MCF 10A (cell line): Measurements from ENCODE around the gene HMBS. TPM values are rescaled to one million over a fixed set of nuclear protein-coding genes. Genes with fewer than 3 reads are reported as not detected.

ENCODE experiments used
- BruUV-seq: library from RNA; stranded (reverse); fragments of 400-500 nt; replicated peaks from 2 replicates; lab custom pipeline; 2021; lab: Mats Ljungman, UMichigan
- CTCF ChIA-PET: fragments of 300-600 bp; sonication (Branson Sonifier 250); formaldehyde crosslinking; extraction: SDS; loops from one replicate; lab custom pipeline; 2021; ENCODE audit warnings: antibody characterized with exemption, inconsistent platforms; lab: Yijun Ruan, JAX
- POLR2A ChIA-PET: fragments of 300-600, 350-650 bp; sonication (Branson Sonifier 250); formaldehyde crosslinking; extraction: SDS; loops from one replicate; lab custom pipeline; 2020; ENCODE audit warnings: antibody characterized with exemption, inconsistent platforms; lab: Yijun Ruan, JAX
- DNase-seq: peaks from one replicate; pipeline ENCODE4 v3.0.0-alpha.2; 2018; ENCODE audit not compliant: unreplicated experiment
- H3K27ac Mint-ChIP-seq: one replicate; pipeline ENCODE4 v1.8.0; 2022; ENCODE audit warnings: mild to moderate bottlenecking, low read depth, mixed read lengths; ENCODE audit not compliant: unreplicated experiment
- H3K27me3 Mint-ChIP-seq: one replicate; pipeline ENCODE4 v1.8.0; 2022; ENCODE audit warnings: mixed read lengths; ENCODE audit not compliant: insufficient read depth, unreplicated experiment
- H3K36me3 Mint-ChIP-seq: one replicate; pipeline ENCODE4 v1.8.0; 2022; ENCODE audit warnings: mild to moderate bottlenecking, moderate library complexity, mixed read lengths; ENCODE audit not compliant: insufficient read depth, unreplicated experiment
- H3K4me1 Mint-ChIP-seq: one replicate; pipeline ENCODE4 v1.8.0; 2022; ENCODE audit warnings: mixed read lengths; ENCODE audit not compliant: insufficient read depth, unreplicated experiment
- H3K4me3 Mint-ChIP-seq: one replicate; pipeline ENCODE4 v1.8.0; 2022; ENCODE audit warnings: mild to moderate bottlenecking, moderate library complexity, mixed read lengths; ENCODE audit not compliant: unreplicated experiment
- H3K9me3 Mint-ChIP-seq: one replicate; pipeline ENCODE4 v1.8.0; 2022; ENCODE audit warnings: mixed read lengths; ENCODE audit not compliant: unreplicated experiment
- intact Hi-C: fragments of 100-400 bp; cut with micrococcal nuclease; formaldehyde crosslinking; loops from 2 replicates; pipeline ENCODE4 v1.14.1; 2022
- total RNA-seq: library from RNA; stranded (reverse); gene quantifications from 2 replicates; pipeline ENCODE4 v1.2.3, GENCODE V29; 2022
- TF ChIP-seq, protein P1 (sequence below): fragments of 200-600 bp; IDR thresholded peaks from one replicate; pipeline ENCODE4 v1.8.0; 2022; ENCODE audit warnings: antibody characterized with exemption, mild to moderate bottlenecking; ENCODE audit not compliant: unreplicated experiment

The HMBS gene
- total RNA-seq, 1 experiment from 2014 or later, result 51.3 TPM

DNA sequence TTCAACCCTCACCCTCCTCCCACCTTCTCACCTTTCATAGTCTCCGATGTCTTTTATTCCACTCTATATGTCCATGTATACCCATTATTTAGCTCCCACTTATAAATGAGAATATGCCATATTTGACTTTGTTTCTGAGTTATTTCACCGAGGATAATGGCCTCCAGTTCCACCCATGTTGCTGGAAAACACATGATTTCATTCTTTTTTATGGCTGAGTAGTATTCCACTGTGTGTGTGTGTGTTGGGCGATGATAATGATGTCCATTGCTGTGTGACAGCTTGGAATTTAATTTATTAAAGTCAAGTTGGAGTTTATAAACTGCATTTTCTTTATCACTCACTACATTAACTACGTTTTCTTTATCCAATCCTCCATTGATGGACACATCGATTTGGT, 33.5 kb downstream of the HMBS start:
- H3K4me3 Mint-ChIP-seq, result no peak overlapping the region
- no peak overlapping the region for H3K27ac Mint-ChIP-seq
- DNase-seq, result no peak
- no TSS peak for BruUV-seq
- no peaks in the 10 kb centered on the region for H3K27me3 Mint-ChIP-seq
- intact Hi-C loops, result no loop called here
- peaks cover 37% of the 10 kb centered on the region for H3K36me3 Mint-ChIP-seq
- peaks cover 25% of the 10 kb centered on the region for H3K4me1 Mint-ChIP-seq
- TF ChIP-seq, protein P1, sequence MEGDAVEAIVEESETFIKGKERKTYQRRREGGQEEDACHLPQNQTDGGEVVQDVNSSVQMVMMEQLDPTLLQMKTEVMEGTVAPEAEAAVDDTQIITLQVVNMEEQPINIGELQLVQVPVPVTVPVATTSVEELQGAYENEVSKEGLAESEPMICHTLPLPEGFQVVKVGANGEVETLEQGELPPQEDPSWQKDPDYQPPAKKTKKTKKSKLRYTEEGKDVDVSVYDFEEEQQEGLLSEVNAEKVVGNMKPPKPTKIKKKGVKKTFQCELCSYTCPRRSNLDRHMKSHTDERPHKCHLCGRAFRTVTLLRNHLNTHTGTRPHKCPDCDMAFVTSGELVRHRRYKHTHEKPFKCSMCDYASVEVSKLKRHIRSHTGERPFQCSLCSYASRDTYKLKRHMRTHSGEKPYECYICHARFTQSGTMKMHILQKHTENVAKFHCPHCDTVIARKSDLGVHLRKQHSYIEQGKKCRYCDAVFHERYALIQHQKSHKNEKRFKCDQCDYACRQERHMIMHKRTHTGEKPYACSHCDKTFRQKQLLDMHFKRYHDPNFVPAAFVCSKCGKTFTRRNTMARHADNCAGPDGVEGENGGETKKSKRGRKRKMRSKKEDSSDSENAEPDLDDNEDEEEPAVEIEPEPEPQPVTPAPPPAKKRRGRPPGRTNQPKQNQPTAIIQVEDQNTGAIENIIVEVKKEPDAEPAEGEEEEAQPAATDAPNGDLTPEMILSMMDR, result no peak
- POLR2A ChIA-PET, result interaction anchor here (0.6 to 6.7 kb wide), 5 partner anchors 13 to 121 kb away, joined by 3 to 149 read pairs (median 3); partner anchors contain the start of genes C2CD2L and DPAGT1
- H3K9me3 Mint-ChIP-seq, result no peaks in the 10 kb centered on the region
- CTCF ChIA-PET, result interaction anchor here (0.6 to 1.3 kb wide), 5 partner anchors 8 to 78 kb away, joined by 3 to 5 read pairs (median 3); no protein-coding TSS in a partner anchor

DNA sequence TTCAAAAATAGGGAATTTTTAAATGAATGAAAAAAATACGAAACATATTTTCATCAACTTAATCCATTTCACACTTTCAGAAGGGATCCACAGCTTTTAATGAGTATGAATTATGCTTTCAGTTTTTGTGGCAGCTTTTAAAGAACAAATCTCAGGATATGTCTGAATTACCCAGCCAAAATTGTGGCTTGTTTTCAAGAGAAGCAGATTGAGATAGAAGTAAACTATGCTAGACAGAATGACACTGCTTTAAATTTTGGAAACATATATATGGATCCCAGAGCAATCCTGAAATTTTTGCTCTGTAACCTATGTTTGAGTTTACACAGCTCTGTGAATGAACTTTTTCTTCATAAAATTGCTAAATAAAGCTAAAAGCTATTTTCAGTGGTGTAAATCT, 34.3 kb downstream of the HMBS start:
- Mint-ChIP-seq H3K4me1 (peaks cover 25% of the 10 kb centered on the region), H3K27me3 (no peaks in the 10 kb centered on the region), H3K9me3 (no peaks in the 10 kb centered on the region), H3K36me3 (peaks cover 36% of the 10 kb centered on the region), H3K27ac (no peak overlapping the region), H3K4me3 (no peak overlapping the region)
- CTCF ChIA-PET, result interaction anchor here (0.6 to 1.3 kb wide), 5 partner anchors 9 to 78 kb away, joined by 3 to 5 read pairs (median 3); partner anchors contain the start of gene DPAGT1
- no peak for DNase-seq
- POLR2A ChIA-PET, result interaction anchor here (0.6 to 6.7 kb wide), 5 partner anchors 13 to 121 kb away, joined by 3 to 149 read pairs (median 3); partner anchors contain the start of genes C2CD2L and DPAGT1
- TF ChIP-seq, protein P1, result no peak
- no TSS peak for BruUV-seq
- intact Hi-C loops, result no loop called here

DNA sequence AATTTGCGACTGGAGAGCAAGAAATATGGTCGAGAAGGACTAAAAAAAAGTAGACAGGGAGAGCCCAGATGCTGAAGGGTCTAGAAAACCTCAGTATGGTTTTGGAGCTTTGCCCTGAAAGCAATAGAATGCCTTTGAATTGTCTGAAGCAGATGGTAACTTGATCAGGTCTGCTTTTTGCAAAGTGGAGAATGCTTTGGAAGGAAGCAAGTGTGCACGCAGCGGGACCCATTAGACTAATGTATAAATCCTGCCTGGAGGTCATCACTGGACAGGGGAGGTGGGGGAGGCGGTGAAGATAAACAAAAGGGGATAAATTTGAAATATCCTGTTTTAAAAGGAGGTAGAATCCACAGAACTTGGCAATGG, 35.9 kb downstream of the HMBS start:
- intact Hi-C loops, result loop anchor here (1.0 to 2.0 kb wide), 2 partner anchors 12 to 20 kb away; partner anchors contain the start of gene DPAGT1
- TF ChIP-seq, protein P1, result no peak
- peaks cover 25% of the 10 kb centered on the region for H3K4me1 Mint-ChIP-seq
- no peaks in the 10 kb centered on the region for H3K9me3 Mint-ChIP-seq
- ChIA-PET POLR2A (interaction anchor here (0.6 to 6.7 kb wide), 18 partner anchors 8 to 493 kb away, joined by 3 to 149 read pairs (median 4); partner anchors contain the start of genes C2CD2L, CBL, DPAGT1 and HMBS), CTCF (interaction anchor here (0.7 to 1.5 kb wide), 6 partner anchors 11 to 203 kb away, joined by 3 to 6 read pairs (median 4); no protein-coding TSS in a partner anchor)
- peak overlapping the region; percentile 79 for H3K4me3 Mint-ChIP-seq
- BruUV-seq, result TSS peak; percentile 88
- H3K27ac Mint-ChIP-seq, result peak overlapping the region; percentile 85
- no peaks in the 10 kb centered on the region for H3K27me3 Mint-ChIP-seq
- peaks cover 31% of the 10 kb centered on the region for H3K36me3 Mint-ChIP-seq
- no peak for DNase-seq

DNA sequence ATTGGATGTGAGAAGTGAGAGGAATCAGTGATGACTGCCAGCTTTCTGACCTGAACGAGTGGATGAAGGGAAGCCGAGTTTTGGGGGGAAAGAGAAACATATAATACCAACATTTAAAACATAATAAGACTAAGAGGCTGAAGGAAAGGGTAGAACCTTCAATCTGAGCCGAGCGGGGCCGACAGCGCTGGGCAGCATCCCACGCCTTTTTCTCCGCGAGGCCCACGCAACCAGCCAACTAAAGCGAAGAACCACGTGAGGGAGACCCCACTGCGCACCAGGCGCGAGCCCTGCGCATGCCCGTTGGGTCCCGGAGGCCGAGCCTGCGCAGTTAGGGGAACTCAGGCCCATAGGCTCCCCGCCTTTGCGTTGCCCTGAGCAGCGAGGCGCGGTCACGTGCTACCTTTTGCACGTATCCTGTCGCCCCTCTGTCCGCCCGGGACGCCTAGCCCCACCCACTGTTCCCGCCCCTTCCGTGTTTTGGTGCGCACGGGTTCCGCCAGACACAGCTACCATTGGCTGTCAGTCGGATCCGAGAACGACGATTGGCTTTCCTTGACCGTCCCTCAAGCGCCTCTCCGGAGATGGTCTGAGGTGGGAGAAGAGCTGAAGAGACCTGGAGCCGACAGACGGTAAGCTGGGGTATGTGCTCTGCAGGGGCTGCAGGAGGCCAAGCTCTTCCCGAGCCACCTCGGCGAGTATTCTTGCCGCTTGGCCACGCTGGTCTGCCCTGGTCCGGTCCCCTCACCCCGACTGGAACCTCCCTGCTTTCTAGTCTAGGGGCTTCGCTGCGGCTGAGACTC, 36.5 kb downstream of the HMBS start, which contains the start of gene HINFP:
Gene HINFP (plus strand): TSS at position 573 of the 803 bp plus-strand sequence. CDS start 5,365 bp downstream, outside the sequence.
- ChIA-PET CTCF (interaction anchor here (0.6 to 1.5 kb wide), 9 partner anchors 9 to 203 kb away, joined by 3 to 9 read pairs (median 4); no protein-coding TSS in a partner anchor), POLR2A (interaction anchor here (0.6 to 6.7 kb wide), 25 partner anchors 8 to 1008 kb away, joined by 3 to 149 read pairs (median 4); partner anchors contain the start of genes C2CD2L, CBL, DPAGT1 and HMBS)
- peak within 1 kb of the TSS; percentile 79 for H3K4me3 Mint-ChIP-seq
- DNase-seq, result peak; percentile 99
- H3K4me1 Mint-ChIP-seq, result peaks cover 25% of the 10 kb centered on the region
- no peaks in the 10 kb centered on the region for H3K9me3 Mint-ChIP-seq
- no peaks in the 10 kb centered on the region for H3K27me3 Mint-ChIP-seq
- peak within 1 kb of the TSS; percentile 85 for H3K27ac Mint-ChIP-seq
- intact Hi-C loops, result loop anchor here (1.0 to 2.0 kb wide), 2 partner anchors 13 to 20 kb away; partner anchors contain the start of gene DPAGT1
- BruUV-seq, result no TSS peak
- H3K36me3 Mint-ChIP-seq, result peaks cover 30% of the 10 kb centered on the region
- TF ChIP-seq, protein P1, result no peak
